Stimulated activated naive CD4-positive, alpha-beta T cell (primary cell): ENCODE results near the gene ADCY4.

Experiments used
- DNase-seq, 6 experiments: peaks; one replicate each; lab custom pipeline; 2025; lab: John Stamatoyannopoulos, UW

ADCY4 gene

GRCh38 chr14:24315807-24316596 lies 18.9 kb downstream of the ADCY4 start:
- DNase-seq, result no peak

- DNase-seq, result no peak
Observed at GRCh38 chr14:24315243-24315806, 19.5 kb downstream of the ADCY4 start.

GRCh38 chr14:24314377-24315193 lies 20.3 kb downstream of the ADCY4 start:
- DNase-seq, result no peak

GRCh38 chr14:24313913-24314312 lies 21.0 kb downstream of the ADCY4 start:
- DNase-seq, result no peak

GRCh38 chr14:24312736-24313507 lies 21.9 kb downstream of the ADCY4 start:
- DNase-seq, result peak in 3 of 6 experiments; percentile 26 to 40 (median 34)

GRCh38 chr14:24311837-24312615 lies 22.8 kb downstream of the ADCY4 start:
- DNase-seq, result peak in 2 of 6 experiments; percentile 34 to 36

GRCh38 chr14:24310646-24311604 lies 23.9 kb downstream of the ADCY4 start, which contains the start of gene LTB4R:
LTB4R (plus strand) TSS chr14:24311502; CDS start chr14:24315652, 4,150 bp downstream.
- peak; percentile 53 to 81 (median 63) for DNase-seq

GRCh38 chr14:24310265-24310645 lies 24.6 kb downstream of the ADCY4 start:
- DNase-seq, result no peak

- DNase-seq, result no peak
Observed at GRCh38 chr14:24309538-24310264, 25.2 kb downstream of the ADCY4 start, which contains the start of gene LTB4R2. LTB4R2 (plus strand) TSS chr14:24310140; CDS start chr14:24310665, 525 bp downstream.

GRCh38 chr14:24308342-24309124 lies 26.3 kb downstream of the ADCY4 start:
- DNase-seq, result no peak

GRCh38 chr14:24307575-24308341 lies 27.1 kb downstream of the ADCY4 start, which contains the start of gene CIDEB:
CIDEB (minus strand) TSS chr14:24307977; CDS start chr14:24307858, 119 bp downstream.
- peak; percentile 28 to 53 (median 40) for DNase-seq

GRCh38 chr14:24307156-24307574 lies 27.7 kb downstream of the ADCY4 start:
- DNase-seq, result no peak

GRCh38 chr14:24304019-24304387 lies 30.9 kb downstream of the ADCY4 start:
- no peak for DNase-seq

GRCh38 chr14:24300326-24300980 lies 34.4 kb downstream of the ADCY4 start:
- DNase-seq, result no peak

- DNase-seq, result peak; percentile 80 to 94 (median 88)
Observed at GRCh38 chr14:24299255-24300191, 35.3 kb downstream of the ADCY4 start, which contains the start of the genes DHRS1 and NOP9. DHRS1 (minus strand) TSS chr14:24299780; CDS start chr14:24299106, 674 bp downstream. NOP9 (plus strand) TSS chr14:24299850; CDS start chr14:24299955, 105 bp downstream.
